ENCODE data around the gene MAML2. TPM values are rescaled to one million over a fixed set of nuclear protein-coding genes. Genes with fewer than 3 reads are reported as not detected.

Gene MAML2
- polyA plus RNA-seq, 12 donors, result 4.5 to 17.5 (median 5.7) TPM; not detected in 1

DNA sequence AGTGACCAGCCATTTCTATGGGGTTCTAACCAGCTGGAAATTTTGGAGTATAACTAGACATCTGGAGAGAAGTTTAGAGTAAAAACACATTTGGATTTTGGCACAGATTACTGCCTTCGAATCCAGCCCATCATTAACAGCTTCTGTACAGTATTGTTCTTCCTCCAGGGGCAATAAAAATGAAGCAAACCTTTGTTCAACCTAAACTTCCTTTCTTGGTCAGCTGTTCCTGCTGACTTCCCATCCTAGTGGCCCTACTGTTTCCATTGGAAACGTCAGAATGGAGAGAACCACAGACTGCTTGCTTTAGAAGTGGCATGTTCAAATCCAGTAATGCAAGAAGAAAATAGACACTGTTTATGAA, 215.4 kb downstream of the MAML2 start:
- DNase-seq, result peak; percentile 81

DNA sequence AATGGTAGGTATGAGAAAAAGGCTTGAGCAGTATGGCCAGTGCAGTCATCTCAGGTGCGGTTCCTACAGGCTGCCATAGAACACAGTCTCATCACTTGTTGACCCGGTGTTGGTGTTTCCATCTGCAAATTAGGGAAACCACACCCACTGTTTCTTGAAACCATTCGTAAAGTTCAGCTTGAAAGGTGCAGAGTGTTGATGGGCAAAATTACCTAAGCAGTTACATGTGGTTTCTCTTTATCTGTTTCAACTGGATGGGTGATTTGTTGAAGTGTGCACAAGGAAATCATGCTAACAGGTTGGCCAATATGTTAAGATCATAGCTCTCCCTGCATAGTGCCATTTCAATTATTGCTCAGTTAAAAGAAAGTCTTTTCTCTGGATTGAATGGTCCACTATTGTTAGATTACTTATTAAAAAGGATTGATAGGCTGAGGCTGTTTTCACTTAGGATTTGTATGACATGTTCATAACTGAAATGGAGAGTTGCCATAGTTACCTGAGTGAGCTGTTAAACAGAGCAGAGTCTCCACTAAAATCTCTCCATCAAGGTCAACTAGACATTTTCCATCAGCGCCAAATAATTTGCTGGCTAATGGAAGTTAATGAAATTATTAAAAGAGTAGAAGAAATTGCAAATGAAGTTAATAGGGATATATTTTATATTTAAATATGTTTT, 215.9 kb downstream of the MAML2 start:
- DNase-seq, result peak; percentile 57

DNA sequence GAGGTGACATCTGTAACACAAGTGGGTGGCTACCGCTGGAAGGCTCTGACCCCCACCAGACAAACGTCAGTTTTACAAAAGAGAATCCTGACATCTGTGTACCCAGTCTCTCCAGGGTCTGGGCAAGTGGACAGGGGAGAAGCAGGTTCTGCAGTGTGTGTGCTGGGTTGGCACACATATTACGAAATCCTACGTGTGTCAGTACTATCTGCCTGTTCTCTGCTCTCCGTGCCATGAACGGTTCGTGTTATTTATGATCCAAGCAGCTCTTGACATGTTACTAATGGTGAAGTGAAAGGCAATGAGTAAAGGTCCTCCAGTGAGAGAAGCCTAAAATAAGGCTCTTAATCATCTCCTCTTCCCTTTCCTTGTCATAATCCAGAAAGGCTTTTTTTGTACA, 217.6 kb downstream of the MAML2 start:
- DNase-seq, result no peak

DNA sequence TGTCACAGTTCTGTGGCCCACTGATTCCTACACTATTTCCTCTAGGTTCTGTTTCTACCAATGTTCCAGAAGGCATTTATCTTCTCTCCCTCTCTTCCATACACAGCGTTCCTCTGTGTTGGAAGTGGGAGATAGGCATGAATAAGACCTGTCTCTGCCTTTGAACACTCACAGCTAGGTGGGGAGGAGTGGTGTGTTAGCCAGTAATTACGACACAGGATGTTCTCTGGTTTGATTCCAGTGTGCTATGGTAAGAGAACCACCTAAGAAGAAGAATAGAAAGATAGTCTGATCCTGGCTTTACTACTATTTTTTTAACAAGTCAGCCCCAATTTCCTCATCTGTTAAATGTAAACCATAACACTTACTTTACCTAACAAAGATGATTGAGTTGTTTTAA, 218.8 kb downstream of the MAML2 start:
- DNase-seq, result no peak

DNA sequence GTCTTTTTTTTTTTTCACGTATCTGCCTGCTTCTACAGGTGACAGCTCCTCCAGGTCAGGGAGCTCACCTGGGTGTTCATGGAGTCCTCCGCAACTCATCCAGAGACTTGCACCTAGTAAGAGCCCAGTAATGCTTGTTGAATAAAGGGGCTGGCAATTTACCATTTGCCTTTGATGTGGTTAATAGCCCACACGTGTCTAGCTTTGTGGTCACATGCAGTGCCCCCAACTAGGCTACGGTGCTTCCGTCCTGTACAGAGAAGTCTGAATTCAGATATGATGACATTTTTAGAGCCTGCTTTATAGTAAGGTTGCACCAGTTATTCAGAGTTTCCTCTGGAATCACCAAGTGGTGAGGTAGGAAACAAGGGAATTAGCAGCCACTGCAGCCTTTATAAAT, 219.7 kb downstream of the MAML2 start:
- no peak for DNase-seq

DNA sequence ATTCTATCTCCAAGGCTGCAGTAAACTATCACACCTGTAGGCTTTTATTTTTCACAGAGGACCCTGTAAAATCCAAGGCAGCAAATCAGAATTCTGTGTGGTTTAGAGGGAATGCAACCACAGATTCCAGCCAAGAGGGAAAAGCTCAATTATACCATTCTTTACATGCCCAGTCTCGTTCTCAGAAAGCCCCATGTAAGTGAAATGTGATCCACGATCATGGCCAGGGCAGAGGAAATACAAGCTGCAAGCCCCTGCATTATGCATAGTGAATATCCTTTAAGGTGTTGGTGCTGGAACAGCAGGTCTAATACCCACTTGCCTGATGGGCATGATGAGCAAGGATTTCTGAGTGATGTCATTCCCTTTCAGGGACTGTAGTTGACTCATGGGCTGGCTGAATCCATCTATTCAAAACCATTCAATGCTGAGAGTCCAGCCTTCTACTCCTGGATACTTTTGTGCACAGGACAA, 220.4 kb downstream of the MAML2 start:
- no peak for DNase-seq

DNA sequence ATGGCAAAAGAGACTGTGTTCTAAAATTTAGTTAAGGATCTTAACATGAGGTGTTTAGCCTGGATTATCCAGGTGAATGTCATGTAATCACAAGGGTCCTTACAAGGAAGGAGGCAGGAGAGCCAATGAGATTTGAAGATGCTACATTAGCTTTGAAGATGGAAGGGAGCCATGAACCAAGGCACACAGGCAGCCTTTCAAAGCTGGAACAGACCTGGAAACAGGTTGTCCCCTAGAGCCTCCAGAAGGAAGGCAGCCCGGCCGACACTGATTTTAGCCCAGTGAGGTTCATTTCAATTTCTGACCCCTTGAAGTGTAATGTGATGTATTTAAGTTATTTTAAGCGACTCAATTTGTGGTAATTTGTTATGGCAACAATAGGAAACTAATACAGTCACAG, 223.8 kb downstream of the MAML2 start:
- DNase-seq, result no peak

DNA sequence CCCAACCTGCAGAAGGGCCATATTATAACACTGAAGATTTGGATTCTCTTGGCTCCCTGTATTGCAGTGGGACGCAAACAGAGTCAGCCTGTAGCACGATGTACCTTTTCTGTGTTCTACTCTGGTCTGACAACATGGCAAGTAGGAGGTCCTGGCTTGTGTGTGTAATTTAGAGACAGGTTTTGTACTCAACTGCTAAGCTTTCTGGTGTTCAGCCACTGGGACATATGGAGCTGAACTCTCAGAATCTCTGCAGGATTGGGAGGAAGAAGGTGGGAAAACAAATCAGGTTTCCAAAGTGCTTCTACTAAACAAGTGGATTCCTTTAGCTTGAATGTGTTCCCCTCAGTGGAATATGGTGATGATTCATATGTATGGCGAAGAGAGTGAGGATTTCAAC, 226.6 kb downstream of the MAML2 start:
- DNase-seq, result no peak

DNA sequence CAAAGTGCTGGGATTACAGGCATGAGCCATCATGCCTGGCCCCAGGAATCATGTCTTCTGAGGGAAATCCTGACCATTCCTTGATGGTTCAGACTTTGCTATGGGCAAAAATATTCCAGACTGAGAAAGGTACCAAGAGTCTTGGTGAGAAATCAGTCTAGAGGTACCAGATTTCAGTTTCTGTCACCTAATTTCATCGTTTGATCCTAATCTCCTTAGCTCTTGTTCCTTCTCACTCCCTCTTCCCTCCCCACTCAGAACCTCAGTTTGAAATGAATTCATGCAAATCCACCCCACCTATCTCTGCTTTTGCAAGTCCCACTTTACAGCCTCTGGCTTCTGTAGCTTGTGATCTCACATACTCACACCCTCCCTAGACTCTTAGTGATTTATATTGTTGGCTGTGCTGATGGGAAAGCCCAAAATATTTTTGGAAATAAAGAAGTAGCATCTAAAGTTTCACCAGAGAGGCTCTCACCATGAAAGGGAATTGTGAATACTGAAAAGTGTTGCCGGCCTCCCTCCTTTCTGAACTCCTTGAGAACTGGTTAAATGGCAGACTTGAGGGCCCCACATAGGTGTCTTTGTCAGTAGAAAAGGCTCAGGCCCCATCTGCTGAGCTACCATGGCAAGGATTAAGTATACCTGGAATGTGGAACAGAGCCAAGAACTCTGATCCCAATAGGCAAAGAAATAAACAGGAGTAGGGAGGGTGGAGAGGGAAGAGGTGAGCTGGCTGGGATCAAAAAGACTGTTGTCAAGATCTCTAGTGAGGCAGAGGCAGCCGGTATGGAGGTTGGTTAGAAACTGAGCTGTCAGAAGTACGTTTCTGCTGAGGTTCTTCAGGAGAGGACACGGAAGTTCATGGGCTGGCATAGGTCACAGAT, 228.6 kb downstream of the MAML2 start:
- DNase-seq, result no peak

DNA sequence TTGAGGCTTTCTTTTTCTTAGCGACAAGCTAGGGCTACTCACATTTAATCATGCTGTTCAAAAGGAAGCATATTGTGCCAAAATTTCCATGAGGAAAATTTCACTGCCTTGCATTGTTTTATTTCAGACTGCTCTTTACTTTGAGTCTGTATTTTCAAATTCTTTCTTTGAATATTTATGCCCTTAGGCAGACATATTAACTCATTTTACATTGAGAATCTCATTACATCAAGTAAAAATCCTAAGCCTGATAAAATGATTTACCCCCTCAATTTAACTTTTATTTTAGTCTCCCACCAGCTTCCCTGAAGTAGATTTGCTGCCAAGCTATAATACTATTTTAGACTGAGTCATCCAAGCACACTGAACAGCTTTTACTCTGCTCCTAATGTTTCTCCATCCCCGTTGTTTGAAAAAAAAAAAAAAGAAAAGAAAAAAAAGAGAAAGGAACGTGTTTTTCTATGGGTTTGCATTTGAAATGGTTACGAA, 229.8 kb downstream of the MAML2 start:
- DNase-seq, result peak; percentile 51

DNA sequence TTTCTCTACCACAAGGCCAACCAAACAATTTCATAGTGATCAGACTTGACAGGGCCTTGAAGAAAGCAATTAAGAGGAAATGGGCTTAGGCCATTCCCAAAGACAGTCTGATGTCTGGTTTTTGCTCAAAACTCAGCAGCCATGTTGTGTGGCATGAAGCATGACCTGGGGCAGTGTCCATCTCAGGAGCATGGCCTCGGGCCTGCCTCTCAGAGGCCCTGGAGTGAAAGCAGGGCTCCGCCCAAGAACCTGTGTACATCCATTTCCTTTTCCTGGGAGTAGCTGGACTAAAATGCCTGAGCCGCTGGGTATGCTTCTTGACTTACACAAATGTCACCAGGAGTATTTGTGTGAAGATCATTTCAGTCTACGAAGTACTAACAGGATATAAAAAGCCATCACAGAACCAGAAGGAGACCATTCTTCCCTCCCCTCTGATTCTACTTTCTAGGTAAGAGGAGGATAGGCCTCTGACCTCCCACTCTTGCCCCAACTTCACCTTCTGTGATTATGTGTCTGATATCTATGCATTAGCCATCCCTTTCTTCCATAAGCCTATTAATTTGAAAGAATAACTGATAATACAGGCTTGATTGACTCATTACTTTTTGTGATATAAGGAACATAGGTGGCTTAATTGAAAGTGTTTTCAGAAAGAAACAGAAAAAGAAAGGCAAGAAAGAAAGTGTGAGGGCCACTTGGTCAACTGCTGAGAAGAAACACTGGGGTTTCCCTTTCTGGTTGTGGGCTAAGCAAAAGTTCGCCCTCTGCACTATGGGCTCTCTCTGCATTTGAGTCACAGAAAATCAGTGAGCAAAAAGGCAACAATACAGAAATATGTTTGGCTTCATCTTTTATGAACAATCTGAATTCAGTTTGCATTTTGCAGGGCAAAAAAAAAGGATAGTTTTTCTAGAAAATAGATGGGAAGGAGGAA, 230.5 kb downstream of the MAML2 start:
- no peak for DNase-seq

DNA sequence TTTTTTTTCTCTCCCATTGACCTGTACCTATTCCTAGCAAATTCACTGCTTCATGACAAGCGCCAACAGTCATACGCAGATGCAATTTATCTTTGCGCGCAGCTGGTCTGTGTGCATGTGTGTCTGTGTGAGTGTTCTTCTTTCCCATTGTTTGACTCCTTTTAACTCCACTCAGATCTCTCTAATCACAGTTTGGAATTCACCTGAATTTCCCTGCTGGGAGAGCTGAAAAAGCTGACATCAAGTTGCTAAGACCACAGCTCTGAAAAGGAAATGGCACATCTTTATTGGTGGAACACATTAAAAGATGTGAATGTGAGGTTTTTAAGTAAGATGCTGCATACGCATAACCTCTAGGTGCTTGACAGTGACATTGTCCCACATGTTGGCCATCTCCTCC, 231.7 kb downstream of the MAML2 start:
- DNase-seq, result no peak

DNA sequence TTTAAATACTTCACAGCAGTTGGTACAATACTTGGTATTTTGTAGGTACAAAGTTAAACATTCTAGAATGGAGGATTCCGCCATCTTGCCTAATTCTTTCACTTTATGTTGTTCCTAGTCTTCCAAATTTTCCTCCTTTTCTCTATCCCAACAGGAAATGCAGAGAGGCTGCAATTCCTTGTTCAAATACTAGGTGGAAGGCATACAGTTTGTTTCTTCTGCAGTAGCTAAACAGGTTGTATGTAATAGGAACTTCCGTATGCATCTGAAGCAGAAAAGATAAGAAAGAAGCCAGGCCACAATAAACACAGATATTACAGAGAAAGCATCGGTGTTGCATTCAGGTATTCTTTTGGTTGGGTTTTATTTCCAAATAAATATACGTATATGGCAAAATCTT, 232.7 kb downstream of the MAML2 start:
- DNase-seq, result no peak

DNA sequence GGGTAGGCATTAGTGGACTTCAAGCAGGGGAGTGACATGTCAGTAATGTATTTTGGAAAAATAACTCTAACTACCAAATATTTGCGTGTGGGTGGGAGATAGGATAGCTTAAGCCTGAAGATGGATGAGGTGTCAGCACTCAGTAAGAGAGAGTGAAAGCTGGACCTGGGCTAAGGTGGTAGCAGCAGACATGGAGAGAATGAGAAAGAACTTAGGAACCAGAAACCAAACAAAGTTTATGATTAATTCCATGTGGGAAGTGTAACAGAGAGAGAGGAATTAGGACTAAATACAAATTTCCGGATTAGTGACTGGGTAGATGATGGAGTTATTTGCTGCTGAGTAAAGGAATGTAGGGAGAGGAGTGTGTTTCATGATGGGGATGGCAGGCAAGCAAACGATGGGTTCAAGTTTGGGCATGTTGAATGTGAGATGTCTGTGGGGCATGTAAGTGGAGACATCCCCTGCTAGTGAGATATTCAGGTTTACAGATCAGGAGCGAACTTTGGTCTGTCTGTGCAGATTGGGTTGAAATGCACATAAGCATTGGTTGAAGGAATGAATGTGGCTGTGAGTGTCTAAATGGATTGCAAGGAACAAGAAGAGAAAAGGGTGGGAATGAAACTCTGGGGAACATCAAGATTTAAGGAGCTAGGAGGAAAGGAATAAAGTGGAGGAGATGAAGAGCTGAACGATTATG, 233.5 kb downstream of the MAML2 start:
- no peak for DNase-seq

DNA sequence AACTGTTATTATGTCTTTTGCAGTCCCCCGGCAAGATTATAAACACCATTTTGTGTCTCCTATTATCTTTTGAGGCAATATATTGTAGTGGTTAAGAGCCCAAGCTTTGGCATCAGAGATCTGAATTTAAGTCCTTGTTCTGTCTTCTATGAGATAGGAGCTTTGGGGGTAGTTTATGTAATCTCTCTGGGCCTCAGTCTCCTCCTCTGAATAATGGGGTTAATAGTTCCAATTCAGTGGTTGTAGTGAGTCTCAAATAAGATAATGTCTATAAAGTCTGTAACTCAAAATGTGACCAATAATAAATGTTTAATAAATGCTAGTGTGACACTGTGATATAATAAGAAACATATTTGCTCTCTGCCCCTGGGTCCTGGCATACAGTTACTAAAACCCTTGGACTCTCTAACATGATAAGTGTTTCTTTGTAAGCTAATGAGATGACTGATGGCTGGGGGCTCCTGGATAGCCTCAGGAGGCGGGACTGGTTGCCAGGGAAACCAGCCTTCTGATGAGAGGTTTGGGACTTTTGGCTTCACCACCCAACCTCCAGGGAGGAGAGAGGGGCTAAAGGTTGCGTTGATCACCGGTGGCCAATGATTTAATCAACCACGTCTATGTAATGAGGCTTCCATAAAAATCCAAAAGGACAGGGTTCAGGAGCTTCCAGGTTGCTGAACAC, 235.7 kb downstream of the MAML2 start:
- no peak for DNase-seq

DNA sequence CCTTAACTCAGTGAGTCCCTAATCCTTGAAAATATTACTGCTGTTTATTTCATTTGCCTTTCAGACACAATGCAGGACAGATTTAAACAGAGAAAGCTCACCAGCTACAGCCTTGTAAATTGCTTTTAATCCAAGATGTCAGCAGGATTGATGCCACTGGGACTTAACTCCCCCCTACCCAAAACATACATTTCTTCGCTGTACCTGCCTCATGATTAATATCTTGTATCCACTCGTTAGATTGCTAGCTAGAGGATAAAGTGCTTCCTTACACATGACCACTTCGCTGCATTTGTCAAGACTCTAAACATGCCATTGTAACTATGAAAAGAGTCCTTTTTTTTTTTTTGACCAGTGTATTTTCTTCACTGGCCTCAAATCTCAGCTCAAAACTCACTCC, 236.3 kb downstream of the MAML2 start:
- no peak for DNase-seq

DNA sequence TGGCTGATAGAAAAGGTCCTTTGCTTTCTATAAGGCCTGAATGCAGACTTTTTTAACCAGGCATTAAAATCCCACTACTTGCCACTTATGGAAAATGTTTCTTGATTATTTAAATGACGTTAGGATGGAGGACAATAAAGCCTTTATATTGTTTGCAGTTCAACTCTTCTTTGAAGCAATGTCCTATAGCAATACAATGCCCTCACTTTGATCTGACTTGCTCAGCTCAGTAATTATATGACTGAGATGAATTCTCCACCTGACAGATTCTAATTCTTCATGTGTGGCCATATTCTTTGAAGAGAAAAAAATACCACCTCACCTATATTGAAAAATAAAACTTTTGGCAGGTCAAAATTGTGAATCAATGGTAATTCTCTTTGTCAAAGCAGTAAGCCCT, 237.1 kb downstream of the MAML2 start:
- no peak for DNase-seq

DNA sequence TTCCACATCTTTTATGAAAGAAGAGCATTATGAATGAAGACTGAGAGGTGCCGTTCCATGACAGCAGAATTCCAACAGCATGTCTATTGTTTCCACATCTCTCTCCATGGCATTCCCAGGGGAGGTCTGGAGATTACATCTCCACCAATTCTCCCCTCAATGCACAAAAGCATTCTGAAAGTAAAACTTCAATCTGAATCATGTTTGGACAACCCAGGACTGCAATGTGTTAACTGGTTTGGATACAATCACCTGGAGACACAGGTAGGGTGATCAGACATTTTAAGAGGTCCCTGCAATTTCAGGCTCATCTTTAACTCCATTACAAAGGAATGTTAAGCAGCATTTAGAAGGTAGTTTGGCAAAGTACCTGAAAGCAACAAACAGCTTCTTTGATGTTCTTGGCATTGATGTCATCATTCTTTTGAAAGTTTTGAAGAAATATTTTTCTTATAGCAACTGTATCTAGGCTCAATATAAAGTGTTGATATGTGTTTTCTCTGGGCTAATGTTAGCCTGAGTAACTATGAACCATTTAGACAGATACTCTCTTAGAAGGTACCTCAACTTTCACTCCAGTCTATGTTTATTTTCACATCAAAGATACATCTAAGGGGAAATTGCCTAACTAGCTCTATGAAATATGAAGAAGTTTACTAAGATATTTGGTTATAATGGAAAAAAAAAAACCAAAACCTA, 237.6 kb downstream of the MAML2 start:
- DNase-seq, result no peak

DNA sequence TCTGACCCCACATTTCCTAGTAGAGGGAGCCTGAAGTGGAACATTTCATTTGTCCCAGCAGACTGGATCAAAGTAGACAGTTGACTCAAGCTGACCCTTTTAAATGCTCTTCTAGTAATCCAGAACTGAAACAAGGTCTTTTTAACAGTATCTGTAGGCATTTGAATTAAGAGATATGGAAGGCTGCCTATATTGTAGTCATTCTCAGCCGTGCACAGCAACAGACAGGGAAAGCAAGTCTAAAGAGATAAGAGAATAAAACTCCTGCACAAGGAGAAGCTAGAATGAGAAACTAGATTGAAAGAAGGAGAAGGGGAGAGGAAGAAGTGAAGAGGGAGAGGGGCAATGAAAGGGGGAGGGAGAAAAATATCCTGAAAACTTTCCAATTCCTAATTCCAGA, 238.5 kb downstream of the MAML2 start:
- no peak for DNase-seq

DNA sequence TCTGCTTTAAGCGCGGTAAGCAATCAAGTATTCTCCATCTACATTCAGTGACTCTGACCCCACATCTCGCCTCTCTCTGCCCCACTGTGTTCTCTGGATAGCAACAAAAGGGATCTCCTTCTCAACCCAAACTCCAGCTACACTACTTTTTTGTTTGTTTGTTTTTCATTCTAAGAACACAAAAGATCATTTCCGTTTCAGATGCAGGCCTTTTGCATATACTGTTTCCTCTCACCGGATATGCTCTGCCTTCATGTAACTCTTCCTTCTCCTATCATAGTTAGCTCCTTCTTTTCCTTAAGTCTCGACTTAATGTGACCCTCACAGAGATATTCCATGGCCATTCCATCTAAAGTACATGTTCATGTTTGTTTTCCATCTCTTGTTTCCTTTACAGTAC, 239.3 kb downstream of the MAML2 start:
- DNase-seq, result no peak

All from muscle of arm (tissue), 12 donors.